AG20443 (cell line): ENCODE measurements around the gene WIPI1.
"Not testable (repeated sequence)": the region's sequence is repeated elsewhere in the genome, so short reads cannot be mapped to it uniquely, and the experiment has no call there.

ENCODE experiments used
- DNase-seq: peaks from one replicate; pipeline ENCODE4 v3.0.0; 2012; ENCODE audit warnings: low spot score, mixed read lengths

The WIPI1 gene

GRCh38 chr17:68457168-68457538 lies at the start of gene WIPI1:
WIPI1 (minus strand) TSS chr17:68457496; CDS start chr17:68457421, 75 bp downstream.
- DNase-seq, result peak; percentile 14

- DNase-seq, result no peak
Observed at GRCh38 chr17:68505951-68506350, 48.7 kb upstream of the WIPI1 start.

GRCh38 chr17:68501074-68501473 lies 43.8 kb upstream of the WIPI1 start:
- DNase-seq, result no peak

GRCh38 chr17:68499587-68499986 lies 42.3 kb upstream of the WIPI1 start:
- no peak for DNase-seq

GRCh38 chr17:68498479-68499326 lies 41.4 kb upstream of the WIPI1 start:
- DNase-seq, result no peak

- no peak for DNase-seq
Observed at GRCh38 chr17:68497885-68498319, 40.6 kb upstream of the WIPI1 start.

- DNase-seq, result no peak
Observed at GRCh38 chr17:68495081-68495480, 37.8 kb upstream of the WIPI1 start.

- DNase-seq, result not testable (repeated sequence)
Observed at GRCh38 chr17:68492394-68493054, 35.2 kb upstream of the WIPI1 start.

- no peak for DNase-seq
Observed at GRCh38 chr17:68491381-68492231, 34.3 kb upstream of the WIPI1 start.

GRCh38 chr17:68489919-68490318 lies 32.6 kb upstream of the WIPI1 start:
- DNase-seq, result no peak

GRCh38 chr17:68484458-68484857 lies 27.2 kb upstream of the WIPI1 start:
- DNase-seq, result no peak

- DNase-seq, result no peak
Observed at GRCh38 chr17:68482576-68483041, 25.3 kb upstream of the WIPI1 start.

GRCh38 chr17:68480885-68481284 lies 23.6 kb upstream of the WIPI1 start:
- DNase-seq, result no peak

- DNase-seq, result no peak
Observed at GRCh38 chr17:68470961-68471360, 13.7 kb upstream of the WIPI1 start.

- no peak for DNase-seq
Observed at GRCh38 chr17:68468788-68469187, 11.5 kb upstream of the WIPI1 start.

- DNase-seq, result peak; percentile 18
Observed at GRCh38 chr17:68468334-68468733, 11.0 kb upstream of the WIPI1 start.

- DNase-seq, result no peak
Observed at GRCh38 chr17:68463211-68464019, 6.1 kb upstream of the WIPI1 start.

GRCh38 chr17:68462381-68463210 lies 5.3 kb upstream of the WIPI1 start:
- DNase-seq, result peak; percentile 69

GRCh38 chr17:68461589-68461988 lies 4.3 kb upstream of the WIPI1 start:
- DNase-seq, result no peak

GRCh38 chr17:68461122-68461539 lies 3.8 kb upstream of the WIPI1 start:
- no peak for DNase-seq

- no peak for DNase-seq
Observed at GRCh38 chr17:68460715-68461114, 3.4 kb upstream of the WIPI1 start.
